Activated CD4-positive, alpha-beta T cell treated with anti-CD3 and anti-CD28 coated beads for 4 hours (primary cell): Measurements from ENCODE around the gene FZD7.

Experiments used
- DNase-seq, 2 donors: peaks; one replicate each; pipeline ENCODE4 v3.0.0-alpha.2; 2020

The FZD7 gene

GRCh38 chr2:202038471-202039277 lies 5.0 kb downstream of the FZD7 start:
- DNase-seq: no peak

- DNase-seq: no peak
These were observed 5.8 kb downstream of the FZD7 start for GRCh38 chr2:202039278-202040078.

DNA sequence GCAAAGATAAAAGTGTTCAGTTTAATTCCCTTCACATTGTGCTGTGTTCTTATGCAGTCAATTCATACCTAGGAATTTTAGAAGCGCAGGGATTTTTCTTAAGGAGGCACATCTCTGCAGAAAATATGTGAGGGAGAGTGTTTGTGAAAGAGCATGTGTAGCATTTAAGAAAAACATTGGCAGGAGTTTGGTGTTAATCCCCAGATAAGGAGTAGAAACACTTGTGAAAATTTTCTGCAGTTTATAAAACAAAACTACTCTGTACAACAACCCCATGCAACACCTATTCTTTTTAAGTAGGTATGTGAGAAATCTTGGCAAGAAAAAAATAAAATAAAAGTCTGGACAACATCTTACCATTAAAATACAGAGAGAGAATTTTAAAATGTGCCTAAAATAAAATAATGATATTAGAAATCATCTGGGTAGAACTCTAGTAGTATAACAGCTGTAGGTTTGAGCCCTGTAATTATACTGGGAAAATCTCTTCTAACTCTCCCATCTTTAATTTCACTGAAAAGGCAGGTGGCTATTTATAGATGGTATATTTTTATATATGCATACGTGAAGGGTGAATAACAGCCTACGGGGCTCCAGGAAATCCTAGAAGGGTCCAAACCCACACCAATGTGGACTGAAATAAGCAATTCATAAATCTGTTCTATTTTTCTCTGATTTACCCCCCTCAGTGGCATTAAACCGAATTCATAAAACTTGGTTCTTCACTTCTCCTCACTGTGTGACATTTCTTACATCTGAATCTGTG lies 6.6 kb downstream of the FZD7 start:
- no peak for DNase-seq

DNA sequence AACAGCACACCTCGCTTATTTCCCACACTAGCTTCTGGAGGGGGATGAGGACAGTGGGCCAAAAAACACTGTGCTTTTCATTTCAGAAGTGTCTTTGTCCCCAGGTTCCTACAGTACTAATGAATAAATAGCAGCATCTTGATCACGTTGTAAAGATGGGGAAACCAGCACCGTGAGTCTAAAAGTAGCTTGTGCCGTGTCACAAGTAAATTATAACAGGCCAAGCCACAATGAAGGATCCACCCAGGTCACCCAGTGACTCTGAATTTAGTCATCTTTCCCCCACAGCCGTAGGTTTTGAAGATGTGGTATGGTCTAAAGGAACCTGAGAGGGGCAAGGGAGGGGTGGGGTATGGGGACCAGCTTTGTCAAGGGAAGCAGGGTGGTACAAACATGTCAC lies 8.8 kb downstream of the FZD7 start:
- no peak for DNase-seq

DNA sequence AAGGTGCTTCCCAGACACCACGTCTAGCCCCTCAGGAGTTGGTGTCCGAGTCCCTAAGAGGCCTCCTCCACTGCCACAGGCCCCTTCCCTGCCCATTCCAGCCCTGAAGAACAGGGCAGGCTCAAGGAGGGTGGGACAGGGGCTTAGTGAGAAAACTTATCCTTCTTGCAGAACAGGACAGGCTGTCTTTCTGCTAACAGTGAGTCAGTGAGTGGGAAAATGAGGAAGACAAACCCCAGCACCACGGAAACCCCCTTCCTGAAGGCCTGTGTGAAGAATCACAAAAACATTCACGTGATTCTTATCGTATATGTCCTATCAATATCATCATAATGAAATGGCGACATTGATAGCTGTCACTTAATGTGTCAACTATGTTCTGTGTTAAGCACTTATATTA lies 9.8 kb downstream of the FZD7 start:
- no peak for DNase-seq

GRCh38 chr2:202044777-202045176 lies 11.1 kb downstream of the FZD7 start:
- no peak for DNase-seq

DNA sequence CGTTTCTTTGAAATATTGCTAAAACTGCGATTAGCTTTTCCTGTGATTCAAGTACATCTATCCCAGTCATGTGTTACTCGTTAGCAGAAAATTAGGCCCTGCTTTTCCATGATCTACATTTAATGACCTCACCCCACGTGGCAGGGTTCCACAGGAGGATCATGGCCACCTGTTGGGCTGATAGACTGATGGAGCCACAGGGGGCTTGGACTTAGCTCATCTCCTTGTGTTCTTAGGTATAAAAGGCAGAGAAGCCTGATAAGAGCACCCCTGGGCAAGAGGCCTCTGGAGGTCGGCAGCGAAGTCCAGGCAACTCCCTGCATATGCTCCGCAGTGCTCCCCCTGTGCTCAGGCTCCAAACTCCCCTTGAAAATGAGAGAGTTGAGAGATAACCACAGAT lies 12.9 kb downstream of the FZD7 start:
- DNase-seq: no peak

- DNase-seq: no peak
These were observed 15.6 kb downstream of the FZD7 start for GRCh38 chr2:202049092-202049728.

DNA sequence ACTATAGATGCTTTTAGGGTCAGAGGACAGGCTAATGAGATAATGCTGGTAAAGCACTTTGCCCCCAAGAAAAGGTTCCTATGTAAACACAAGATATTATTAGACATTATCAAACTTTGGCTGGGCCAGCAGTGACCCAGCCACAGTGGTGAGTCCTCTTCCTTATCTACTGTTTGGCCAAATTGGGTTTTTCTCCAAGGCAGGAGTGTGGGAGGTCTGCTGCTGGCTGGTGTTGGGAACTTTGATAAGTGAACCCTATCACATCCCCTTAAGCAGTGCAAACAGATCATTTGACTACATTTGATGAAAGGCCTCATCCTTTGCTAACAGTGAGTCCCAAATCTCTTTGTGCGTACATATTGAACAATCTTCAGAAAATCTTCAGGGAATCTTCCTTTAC lies 16.2 kb downstream of the FZD7 start:
- DNase-seq: no peak

DNA sequence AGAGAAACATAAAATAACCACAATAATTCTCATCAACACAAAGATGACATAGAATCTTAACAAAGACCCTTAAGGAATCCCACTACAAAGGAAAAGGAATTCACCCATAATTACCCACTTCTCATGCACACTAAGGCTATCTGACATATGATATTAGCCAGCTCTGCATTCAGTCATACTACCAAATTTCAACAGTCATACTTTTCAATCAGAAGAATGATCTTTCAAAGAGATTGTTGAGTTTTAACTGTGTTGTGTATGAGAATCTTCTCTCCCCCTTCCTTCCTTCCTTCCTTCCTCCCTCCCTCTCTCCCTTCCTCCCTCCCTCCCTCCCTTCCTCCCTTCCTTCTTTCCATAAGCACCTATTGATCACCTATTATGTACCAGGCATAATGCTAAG lies 17.0 kb downstream of the FZD7 start:
- no peak for DNase-seq

DNA sequence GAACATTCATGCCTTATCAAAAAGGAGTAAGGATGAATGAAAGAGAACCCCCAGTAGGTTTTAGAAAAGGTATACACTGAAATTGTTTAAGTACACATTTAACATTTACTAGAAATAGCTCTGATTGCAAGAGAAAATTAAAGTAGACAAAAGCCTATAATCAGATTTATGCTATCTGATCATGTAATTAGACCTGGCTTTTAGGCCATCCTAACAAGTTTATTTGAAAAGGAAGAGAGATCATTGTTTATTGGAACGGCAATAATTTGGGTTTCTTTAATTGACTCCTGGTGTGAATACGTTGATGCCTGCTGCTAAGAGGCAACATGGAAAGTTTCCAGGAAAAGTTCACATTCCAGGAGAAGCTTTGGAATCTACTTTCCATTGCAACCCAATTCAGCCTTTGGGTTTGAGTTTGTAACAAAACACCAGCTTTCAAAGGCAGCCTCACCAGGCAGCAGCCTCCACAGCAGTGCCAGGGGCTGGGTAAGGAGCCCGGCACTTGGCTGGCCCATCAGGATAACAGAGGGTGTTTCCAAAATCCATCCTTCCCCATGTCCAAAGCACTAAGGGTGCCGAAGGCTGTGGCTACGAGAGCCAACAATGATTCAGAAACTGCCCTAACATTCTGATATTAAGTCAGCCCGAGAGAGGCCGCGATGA lies 18.0 kb downstream of the FZD7 start:
- no peak for DNase-seq

GRCh38 chr2:202052235-202052634 lies 18.6 kb downstream of the FZD7 start:
- DNase-seq: no peak

GRCh38 chr2:202054679-202055078 lies 21.0 kb downstream of the FZD7 start:
- no peak for DNase-seq

DNA sequence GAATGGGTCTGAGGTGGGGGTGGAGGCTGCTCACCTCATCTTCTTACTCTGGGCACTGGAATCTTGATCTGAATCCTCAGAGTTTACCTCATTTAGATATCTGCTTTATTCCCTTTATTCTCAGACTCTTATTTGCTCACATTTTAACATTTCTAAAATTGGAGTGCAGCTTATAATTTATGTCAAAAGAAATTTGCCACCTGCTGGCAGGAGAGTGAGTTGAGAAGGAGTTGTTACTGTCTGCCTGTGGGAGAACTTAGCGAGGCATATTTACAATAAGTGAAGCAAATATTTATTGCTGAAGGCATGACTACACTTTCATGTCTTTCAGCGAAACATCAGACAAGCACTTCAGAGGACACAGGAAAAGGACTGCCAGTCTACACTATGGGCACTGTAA lies 23.0 kb downstream of the FZD7 start:
- no peak for DNase-seq

DNA sequence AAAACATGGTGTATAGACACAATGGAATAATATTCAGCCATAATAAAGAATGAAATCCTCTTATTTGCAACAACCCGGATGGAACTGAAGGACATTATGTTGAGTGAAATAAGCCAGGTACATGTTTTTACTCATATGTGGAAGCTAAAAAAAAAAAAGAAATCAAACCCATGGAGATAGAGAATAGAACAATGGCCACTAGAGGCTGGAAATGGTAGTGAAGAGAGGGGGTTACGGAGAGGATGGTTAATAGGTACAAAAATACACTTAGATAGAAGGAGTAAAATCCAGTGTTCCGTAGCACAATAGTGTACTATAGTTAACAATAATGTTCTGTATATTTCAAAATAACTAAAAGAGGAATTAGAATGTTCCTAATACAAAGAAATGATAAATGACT lies 26.6 kb downstream of the FZD7 start:
- no peak for DNase-seq

DNA sequence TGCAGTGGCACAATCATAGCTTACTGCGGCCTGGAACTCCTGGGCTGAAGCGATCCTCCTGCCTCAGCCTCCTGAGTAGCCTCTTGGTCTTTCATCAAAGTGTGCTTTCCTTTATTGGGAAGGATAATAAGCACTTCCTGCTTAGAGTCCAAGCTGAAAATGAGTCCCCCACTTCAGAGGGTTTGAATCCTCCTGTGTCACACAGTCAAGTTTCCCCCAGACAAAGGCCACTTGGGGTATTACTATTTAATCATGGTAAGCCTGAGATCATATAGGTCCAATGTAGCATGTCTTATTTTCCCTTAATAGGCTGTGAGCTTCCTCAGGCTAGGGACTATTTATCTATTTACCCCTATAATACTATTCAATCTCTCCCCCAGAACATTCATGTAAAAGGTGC lies 28.0 kb downstream of the FZD7 start:
- DNase-seq: no peak

DNA sequence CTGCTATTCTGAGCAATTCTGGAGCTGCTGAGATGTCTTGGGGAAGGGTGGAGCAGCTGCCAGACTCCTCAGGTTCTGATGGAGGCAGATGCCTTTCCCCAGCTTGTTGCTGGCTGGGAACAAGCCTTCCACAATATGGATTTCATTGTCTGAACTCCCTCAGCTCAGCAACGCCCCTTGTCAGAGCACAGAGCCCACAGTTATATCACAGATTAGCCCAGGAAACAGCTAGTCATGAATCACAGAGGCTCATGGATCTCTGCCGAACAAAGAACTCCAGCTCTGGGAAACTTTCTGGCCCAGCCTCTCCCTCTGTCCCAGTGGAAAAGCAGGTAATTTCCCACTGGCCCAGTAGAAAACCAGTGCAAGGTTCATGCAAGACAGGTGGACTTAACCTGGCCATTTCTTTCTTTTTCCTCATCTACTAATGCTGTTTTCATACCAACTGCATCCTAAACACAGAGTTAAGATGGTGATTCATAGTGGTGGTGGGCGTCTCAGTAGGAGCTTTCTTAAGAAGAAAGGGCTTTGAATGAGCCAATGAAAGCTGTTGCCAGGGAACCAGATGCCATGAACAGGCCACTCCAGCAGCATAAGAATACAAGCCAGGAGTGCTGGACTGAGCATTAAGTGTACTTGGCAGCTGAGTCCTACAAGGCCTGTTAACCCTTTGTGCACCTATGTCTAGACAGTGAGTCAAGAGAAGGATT lies 30.7 kb downstream of the FZD7 start:
- DNase-seq: no peak

DNA sequence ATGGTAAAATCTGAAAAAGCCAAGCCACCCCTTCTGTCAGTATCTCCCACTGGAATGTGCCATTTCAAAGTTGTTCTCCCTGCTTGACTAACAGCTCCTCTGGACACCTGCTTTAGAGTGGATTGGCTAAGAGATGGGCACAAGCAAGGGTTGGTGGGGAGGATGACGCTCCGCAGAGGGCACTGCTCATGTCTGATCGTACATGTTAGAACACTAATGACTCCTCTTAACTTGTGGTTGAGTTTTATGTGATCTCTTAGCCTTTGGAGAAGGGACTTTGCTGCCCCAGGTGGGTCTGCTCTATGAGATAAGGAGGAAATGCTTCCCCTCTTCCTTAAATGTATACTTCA lies 31.2 kb downstream of the FZD7 start:
- DNase-seq: no peak

DNA sequence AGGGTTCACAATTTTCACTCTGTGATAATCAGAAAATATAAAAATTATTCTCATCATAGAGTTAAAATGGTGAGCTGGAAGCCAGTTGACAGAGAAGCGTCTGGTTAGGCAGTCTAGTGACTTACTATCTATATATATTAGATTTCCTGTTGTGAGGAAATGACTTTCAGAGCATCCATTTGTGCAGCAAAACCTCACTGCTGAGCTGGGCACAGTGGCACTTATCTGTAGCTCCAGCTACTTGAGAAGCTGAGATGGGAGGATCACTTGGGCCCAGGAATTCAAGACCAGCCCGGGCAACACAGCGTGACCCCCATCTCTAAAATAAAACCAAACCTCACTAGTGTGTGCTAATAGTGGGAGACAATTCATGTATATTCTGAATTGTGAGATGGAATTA lies 32.2 kb downstream of the FZD7 start:
- no peak for DNase-seq

DNA sequence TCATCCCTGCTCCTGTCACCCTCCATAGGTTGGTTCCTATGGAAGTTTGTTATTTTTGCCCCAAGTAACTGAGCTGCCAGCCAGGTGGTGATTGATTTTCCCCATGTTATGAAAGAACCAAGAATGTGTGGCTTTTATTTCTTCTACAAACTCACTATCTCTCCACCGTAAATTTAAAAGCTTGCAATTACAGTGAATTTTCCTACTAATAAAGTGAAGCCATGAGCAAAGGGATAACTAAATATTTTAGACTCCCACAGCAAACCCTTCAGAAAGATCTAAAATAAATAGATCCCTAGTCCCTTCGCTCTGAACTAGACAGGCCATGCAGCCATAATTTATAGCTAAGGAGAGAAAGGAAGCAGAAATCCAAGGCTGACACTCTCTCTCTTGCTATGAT lies 33.2 kb downstream of the FZD7 start:
- no peak for DNase-seq

DNA sequence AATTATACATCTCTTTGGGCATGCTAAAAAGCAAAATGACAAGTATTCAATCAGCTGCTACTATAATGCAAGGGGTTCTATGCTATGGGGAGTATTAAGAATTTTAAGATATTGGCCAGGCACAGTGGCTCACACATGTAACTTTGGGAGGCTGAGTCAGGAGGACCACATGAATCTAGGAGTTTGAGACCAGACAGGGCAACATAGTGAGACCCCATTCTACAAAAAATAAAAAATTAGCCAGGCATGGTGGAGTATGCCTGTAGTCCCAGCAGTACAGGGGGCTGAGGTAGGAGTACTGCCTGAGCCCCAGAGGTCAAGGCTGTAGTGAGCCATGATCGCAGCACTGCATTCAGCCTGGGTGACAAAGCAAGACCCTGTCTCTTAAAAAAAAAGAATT lies 33.9 kb downstream of the FZD7 start:
- DNase-seq: no peak
